ENCODE results near the gene RBM43. TPM values are rescaled to one million over a fixed set of nuclear protein-coding genes. Genes with fewer than 3 reads are reported as not detected.

The RBM43 gene
- polyA plus RNA-seq, 1 donor (not counting 4 experiments of a cell fraction or from before 2014, with no cell fraction given), result 2.7 TPM

GRCh38 chr2:151247432-151247831, 14.2 kb downstream of the RBM43 start:
- Histone ChIP-seq H3K27me3 (ENCODE audit: control insufficient read depth, extremely low read depth, insufficient read depth, low read length) (no peaks in the 10 kb centered on the region), H3K4me1 (ENCODE audit: control insufficient read depth, extremely low read depth, insufficient read depth, low read length) (no peaks in the 10 kb centered on the region), H3K9me1 (ENCODE audit: control insufficient read depth, extremely low read depth, insufficient read depth, low read length) (no peaks in the 10 kb centered on the region), H3K9ac (ENCODE audit: control insufficient read depth, extremely low read depth, insufficient read depth, low read length) (no peak overlapping the region), H3K9me3 (ENCODE audit: control insufficient read depth, low read depth, low read length) (no peaks in the 10 kb centered on the region), H4K20me1 (ENCODE audit: control insufficient read depth, extremely low read depth, insufficient read depth, low read length) (no peaks in the 10 kb centered on the region), H3K27ac (ENCODE audit: control insufficient read depth, insufficient read depth, low read length) (no peak overlapping the region), H3K4me2 (ENCODE audit: control insufficient read depth, extremely low read depth, insufficient read depth, low read depth, low read length) (no peak overlapping the region), H3K36me3 (ENCODE audit: control insufficient read depth in 2 of 2, extremely low read depth in 1 of 2, insufficient read depth in 2 of 2, low read length in 2 of 2) (no peaks in the 10 kb centered on the region), H3K4me3 (ENCODE audit: control insufficient read depth in 2 of 3, extremely low read depth in 1 of 3, insufficient read depth in 2 of 3, low read depth in 1 of 3, low read length in 3 of 3) (no peak overlapping the region), H3K79me2 (ENCODE audit: control insufficient read depth, insufficient read depth, low read length) (no peaks in the 10 kb centered on the region), H2AFZ (ENCODE audit: control insufficient read depth, low read length) (no peak overlapping the region)
- dilution Hi-C loops (cut with MboI; ENCODE audit: extremely low pct_ligation_motif_present, low sequenced_read_pairs), result no loop called here
- no peak for TF ChIP-seq EZH2 (IDR thresholded peaks at IDR 0.05; ENCODE audit: low read length)
- TF ChIP-seq, protein P1, sequence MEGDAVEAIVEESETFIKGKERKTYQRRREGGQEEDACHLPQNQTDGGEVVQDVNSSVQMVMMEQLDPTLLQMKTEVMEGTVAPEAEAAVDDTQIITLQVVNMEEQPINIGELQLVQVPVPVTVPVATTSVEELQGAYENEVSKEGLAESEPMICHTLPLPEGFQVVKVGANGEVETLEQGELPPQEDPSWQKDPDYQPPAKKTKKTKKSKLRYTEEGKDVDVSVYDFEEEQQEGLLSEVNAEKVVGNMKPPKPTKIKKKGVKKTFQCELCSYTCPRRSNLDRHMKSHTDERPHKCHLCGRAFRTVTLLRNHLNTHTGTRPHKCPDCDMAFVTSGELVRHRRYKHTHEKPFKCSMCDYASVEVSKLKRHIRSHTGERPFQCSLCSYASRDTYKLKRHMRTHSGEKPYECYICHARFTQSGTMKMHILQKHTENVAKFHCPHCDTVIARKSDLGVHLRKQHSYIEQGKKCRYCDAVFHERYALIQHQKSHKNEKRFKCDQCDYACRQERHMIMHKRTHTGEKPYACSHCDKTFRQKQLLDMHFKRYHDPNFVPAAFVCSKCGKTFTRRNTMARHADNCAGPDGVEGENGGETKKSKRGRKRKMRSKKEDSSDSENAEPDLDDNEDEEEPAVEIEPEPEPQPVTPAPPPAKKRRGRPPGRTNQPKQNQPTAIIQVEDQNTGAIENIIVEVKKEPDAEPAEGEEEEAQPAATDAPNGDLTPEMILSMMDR (optimal IDR thresholded peaks at IDR 0.05 in 1 of 3, IDR thresholded peaks at IDR 0.05 in 1 of 3, conservative IDR thresholded peaks at IDR 0.05 in 1 of 3; ENCODE audit: extremely low read depth in 1 of 3, insufficient read depth in 2 of 3, low read length in 3 of 3), result no peak
- FAIRE-seq, result no peak
- DNase-seq (ENCODE audit: low read depth, low spot score), result no peak

DNA sequence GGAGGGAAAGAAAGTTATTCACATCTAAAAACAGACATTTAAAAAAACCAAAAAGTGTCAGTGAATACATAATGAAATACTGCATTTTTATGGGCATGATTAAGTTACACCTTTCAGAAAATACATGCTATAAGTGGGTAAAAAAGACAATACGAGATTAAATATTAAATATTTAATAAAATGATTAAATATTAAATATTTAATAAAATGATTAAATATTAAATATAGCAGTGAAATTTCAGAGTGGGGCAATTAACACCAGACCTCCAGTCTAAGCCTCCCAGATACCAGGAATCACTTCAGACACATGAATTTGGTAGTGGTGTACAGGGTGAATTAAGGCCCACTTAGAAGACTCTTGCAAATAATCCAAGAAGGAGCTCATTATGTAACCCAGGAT, 15.5 kb downstream of the RBM43 start:
- H3K27ac ChIP-seq (ENCODE audit: control insufficient read depth, insufficient read depth, low read length), result no peak overlapping the region
- no peak overlapping the region for H3K9ac ChIP-seq (ENCODE audit: control insufficient read depth, extremely low read depth, insufficient read depth, low read length)
- H3K4me3 ChIP-seq (ENCODE audit: control insufficient read depth in 2 of 3, extremely low read depth in 1 of 3, insufficient read depth in 2 of 3, low read depth in 1 of 3, low read length in 3 of 3), result no peak overlapping the region
- no peaks in the 10 kb centered on the region for H3K36me3 ChIP-seq (ENCODE audit: control insufficient read depth in 2 of 2, extremely low read depth in 1 of 2, insufficient read depth in 2 of 2, low read length in 2 of 2)
- H3K27me3 ChIP-seq (ENCODE audit: control insufficient read depth, extremely low read depth, insufficient read depth, low read length), result no peaks in the 10 kb centered on the region
- H3K4me2 ChIP-seq (ENCODE audit: control insufficient read depth, extremely low read depth, insufficient read depth, low read depth, low read length), result no peak overlapping the region
- no peaks in the 10 kb centered on the region for H3K79me2 ChIP-seq (ENCODE audit: control insufficient read depth, insufficient read depth, low read length)
- dilution Hi-C loops (cut with MboI; ENCODE audit: extremely low pct_ligation_motif_present, low sequenced_read_pairs), result no loop called here
- H2AFZ ChIP-seq (ENCODE audit: control insufficient read depth, low read length), result no peak overlapping the region
- H3K4me1 ChIP-seq (ENCODE audit: control insufficient read depth, extremely low read depth, insufficient read depth, low read length), result peaks cover 3% of the 10 kb centered on the region
- TF ChIP-seq EZH2 (IDR thresholded peaks at IDR 0.05; ENCODE audit: low read length), result no peak
- TF ChIP-seq, protein P1 (optimal IDR thresholded peaks at IDR 0.05 in 1 of 3, IDR thresholded peaks at IDR 0.05 in 1 of 3, conservative IDR thresholded peaks at IDR 0.05 in 1 of 3; ENCODE audit: extremely low read depth in 1 of 3, insufficient read depth in 2 of 3, low read length in 3 of 3), result no peak
- H3K9me3 ChIP-seq (ENCODE audit: control insufficient read depth, low read depth, low read length), result no peaks in the 10 kb centered on the region
- DNase-seq (ENCODE audit: low read depth, low spot score), result no peak
- no peaks in the 10 kb centered on the region for H4K20me1 ChIP-seq (ENCODE audit: control insufficient read depth, extremely low read depth, insufficient read depth, low read length)
- FAIRE-seq, result no peak
- no peaks in the 10 kb centered on the region for H3K9me1 ChIP-seq (ENCODE audit: control insufficient read depth, extremely low read depth, insufficient read depth, low read length)
